Measurements from ENCODE around the gene HLX. TPM values are rescaled to one million over a fixed set of nuclear protein-coding genes. Genes with fewer than 3 reads are reported as not detected.
A peak's percentile ranks its signal among the peaks of the same experiment; 100 is the strongest.

The HLX gene
- total RNA-seq, 1 donor from 2014 or later = not detected

DNA sequence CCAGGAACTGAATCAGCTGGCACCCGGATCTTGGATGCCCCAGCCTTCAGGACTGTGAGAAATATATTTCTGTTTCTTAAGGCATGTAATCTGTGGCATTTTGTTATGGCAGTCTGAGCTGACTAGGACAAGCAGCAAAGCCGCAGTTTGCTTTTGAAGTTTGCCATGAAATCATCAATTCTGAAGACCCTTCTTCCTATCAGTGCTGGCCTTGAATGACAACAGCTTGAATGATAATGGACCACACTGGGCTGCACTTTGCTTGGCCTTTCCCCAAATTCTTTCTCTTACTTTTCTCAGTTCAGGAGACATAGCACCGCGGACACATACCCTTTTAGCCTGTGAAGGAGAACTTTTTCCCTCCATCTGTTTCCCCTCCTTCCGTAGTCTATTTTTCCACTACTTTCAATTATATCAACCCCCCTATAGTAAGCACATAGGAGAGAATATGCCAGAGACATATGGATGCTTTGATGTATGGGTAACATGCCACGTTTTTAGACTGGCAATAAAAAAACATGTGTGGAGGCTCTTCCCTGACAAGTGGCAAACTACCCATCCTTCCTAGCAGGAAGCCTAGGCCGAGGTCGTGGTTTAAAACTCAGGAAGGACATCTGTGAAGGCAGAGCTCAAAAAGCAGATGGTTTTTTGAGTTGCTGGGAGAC lies 42.9 kb downstream of the HLX start:
- H3K4me2 ChIP-seq = no peak overlapping the region
- no peak for DNase-seq (ENCODE audit: low spot score)
- no peaks in the 10 kb centered on the region for H3F3A ChIP-seq (ENCODE audit: low read depth)
- TF ChIP-seq, protein P1, sequence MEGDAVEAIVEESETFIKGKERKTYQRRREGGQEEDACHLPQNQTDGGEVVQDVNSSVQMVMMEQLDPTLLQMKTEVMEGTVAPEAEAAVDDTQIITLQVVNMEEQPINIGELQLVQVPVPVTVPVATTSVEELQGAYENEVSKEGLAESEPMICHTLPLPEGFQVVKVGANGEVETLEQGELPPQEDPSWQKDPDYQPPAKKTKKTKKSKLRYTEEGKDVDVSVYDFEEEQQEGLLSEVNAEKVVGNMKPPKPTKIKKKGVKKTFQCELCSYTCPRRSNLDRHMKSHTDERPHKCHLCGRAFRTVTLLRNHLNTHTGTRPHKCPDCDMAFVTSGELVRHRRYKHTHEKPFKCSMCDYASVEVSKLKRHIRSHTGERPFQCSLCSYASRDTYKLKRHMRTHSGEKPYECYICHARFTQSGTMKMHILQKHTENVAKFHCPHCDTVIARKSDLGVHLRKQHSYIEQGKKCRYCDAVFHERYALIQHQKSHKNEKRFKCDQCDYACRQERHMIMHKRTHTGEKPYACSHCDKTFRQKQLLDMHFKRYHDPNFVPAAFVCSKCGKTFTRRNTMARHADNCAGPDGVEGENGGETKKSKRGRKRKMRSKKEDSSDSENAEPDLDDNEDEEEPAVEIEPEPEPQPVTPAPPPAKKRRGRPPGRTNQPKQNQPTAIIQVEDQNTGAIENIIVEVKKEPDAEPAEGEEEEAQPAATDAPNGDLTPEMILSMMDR (IDR thresholded peaks at IDR 0.05) = no peak
- TF ChIP-seq EZH2 (IDR thresholded peaks at IDR 0.05) (no peak), EZH2phosphoT487 (IDR thresholded peaks at IDR 0.05) (no peak)
- no peaks in the 10 kb centered on the region for H3K36me3 ChIP-seq
- no peaks in the 10 kb centered on the region for H3K79me2 ChIP-seq (ENCODE audit: low read depth)
- H2AFZ ChIP-seq (replicated peaks) = no peak overlapping the region
- peaks cover 25% of the 10 kb centered on the region for H3K4me1 ChIP-seq
- H3K4me3 ChIP-seq = no peak overlapping the region
- H3K27me3 Mint-ChIP-seq (ENCODE audit: insufficient read depth, low read depth) = no peaks in the 10 kb centered on the region
- no peaks in the 10 kb centered on the region for H4K20me1 ChIP-seq (ENCODE audit: low read depth)
- H3K27ac ChIP-seq = no peak overlapping the region
- no peak overlapping the region for H3K9ac ChIP-seq
- H3K27me3 ChIP-seq = no peaks in the 10 kb centered on the region
- no peaks in the 10 kb centered on the region for H3K9me3 Mint-ChIP-seq
- H3K4me1 Mint-ChIP-seq = no peaks in the 10 kb centered on the region
- H3K36me3 Mint-ChIP-seq = no peaks in the 10 kb centered on the region
- no peak overlapping the region for H3K4me3 Mint-ChIP-seq
- no peak overlapping the region for H3K27ac Mint-ChIP-seq
- no peaks in the 10 kb centered on the region for H3K9me3 ChIP-seq (ENCODE audit: low read depth)

DNA sequence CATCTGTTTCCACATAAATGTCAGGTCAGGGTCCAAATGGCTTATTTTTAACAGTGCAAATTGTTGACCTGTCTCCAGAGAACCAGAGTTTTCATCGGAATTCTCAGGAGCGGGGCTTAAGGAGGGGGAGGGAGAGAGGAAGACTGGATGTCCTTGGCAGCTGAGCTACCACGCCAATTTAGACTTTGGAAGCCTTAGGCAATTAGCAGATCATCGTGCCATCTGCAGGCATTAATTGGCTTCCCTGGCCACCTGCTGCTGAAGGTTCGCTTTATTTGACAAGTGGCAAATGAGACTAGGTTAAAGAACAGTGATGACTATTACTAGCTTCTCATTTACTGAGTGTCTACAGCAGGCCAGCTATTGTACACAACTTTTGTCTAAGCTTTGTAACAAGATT lies 43.7 kb downstream of the HLX start:
- H3K4me3 Mint-ChIP-seq = no peak overlapping the region
- H3K36me3 Mint-ChIP-seq = no peaks in the 10 kb centered on the region
- no peak overlapping the region for H3K27ac Mint-ChIP-seq

DNA sequence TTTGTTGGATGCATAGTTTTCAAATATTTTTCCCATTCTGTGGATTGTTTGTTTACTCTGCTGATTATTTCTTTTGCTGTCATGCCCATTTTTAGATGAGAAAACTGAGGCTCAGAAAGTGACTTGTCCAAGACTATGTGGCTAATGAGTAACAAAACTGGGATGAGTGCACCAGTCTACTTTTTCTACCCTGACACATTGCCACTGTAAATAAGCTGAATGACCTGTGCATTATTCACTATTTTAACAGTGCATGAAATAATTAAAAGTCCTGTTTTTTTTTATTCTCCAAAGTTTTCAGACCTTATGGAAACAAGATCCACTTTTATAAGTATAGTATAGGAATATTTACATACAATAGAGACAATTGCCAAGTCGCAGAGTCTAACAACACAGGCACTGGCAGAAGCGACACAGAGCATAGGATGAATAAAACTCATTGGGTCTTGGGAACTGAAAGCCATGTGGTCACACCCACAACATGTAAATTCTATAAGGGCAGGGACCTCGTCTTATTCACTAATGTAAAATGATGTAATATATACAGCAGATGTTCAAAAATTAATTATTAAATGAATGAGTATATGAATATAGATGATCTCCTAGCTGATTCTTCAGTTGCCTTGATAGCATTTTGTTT lies 45.2 kb downstream of the HLX start:
- Histone ChIP-seq H3K4me3 (no peak overlapping the region), H3K4me2 (no peak overlapping the region), H3K9ac (no peak overlapping the region), H3K27ac (no peak overlapping the region), H3K79me2 (ENCODE audit: low read depth) (no peaks in the 10 kb centered on the region), H3K9me3 (ENCODE audit: low read depth) (no peaks in the 10 kb centered on the region), H3K4me1 (peaks cover 20% of the 10 kb centered on the region), H3K36me3 (no peaks in the 10 kb centered on the region), H4K20me1 (ENCODE audit: low read depth) (no peaks in the 10 kb centered on the region), H3K27me3 (no peaks in the 10 kb centered on the region), H2AFZ (replicated peaks) (no peak overlapping the region), H3F3A (ENCODE audit: low read depth) (no peaks in the 10 kb centered on the region)
- no peaks in the 10 kb centered on the region for H3K27me3 Mint-ChIP-seq (ENCODE audit: insufficient read depth, low read depth)
- no peaks in the 10 kb centered on the region for H3K36me3 Mint-ChIP-seq
- no peaks in the 10 kb centered on the region for H3K4me1 Mint-ChIP-seq
- H3K4me3 Mint-ChIP-seq = no peak overlapping the region
- DNase-seq (ENCODE audit: low spot score) = no peak
- H3K9me3 Mint-ChIP-seq = no peaks in the 10 kb centered on the region
- TF ChIP-seq EZH2phosphoT487 (IDR thresholded peaks at IDR 0.05) = no peak
- TF ChIP-seq, protein P1 (IDR thresholded peaks at IDR 0.05) = no peak
- no peak for TF ChIP-seq EZH2 (IDR thresholded peaks at IDR 0.05)
- H3K27ac Mint-ChIP-seq = no peak overlapping the region

More for the DNA sequence above, 43.7 kb downstream of the HLX start:
- no peak overlapping the region for H3K4me3 ChIP-seq
- no peaks in the 10 kb centered on the region for H3K27me3 Mint-ChIP-seq (ENCODE audit: insufficient read depth, low read depth)
- TF ChIP-seq EZH2phosphoT487 (IDR thresholded peaks at IDR 0.05) (no peak), EZH2 (IDR thresholded peaks at IDR 0.05) (no peak)
- TF ChIP-seq, protein P1 (IDR thresholded peaks at IDR 0.05) = no peak
- H3K27me3 ChIP-seq = no peaks in the 10 kb centered on the region
- no peaks in the 10 kb centered on the region for H3K4me1 Mint-ChIP-seq
- H3K9me3 Mint-ChIP-seq = no peaks in the 10 kb centered on the region
- peak; percentile 57 for DNase-seq (ENCODE audit: low spot score)
- H3K9me3 ChIP-seq (ENCODE audit: low read depth) = no peaks in the 10 kb centered on the region
- no peaks in the 10 kb centered on the region for H3K79me2 ChIP-seq (ENCODE audit: low read depth)
- H3K27ac ChIP-seq = no peak overlapping the region
- no peaks in the 10 kb centered on the region for H4K20me1 ChIP-seq (ENCODE audit: low read depth)
- H3K4me2 ChIP-seq = peak overlapping the region; percentile 11
- no peaks in the 10 kb centered on the region for H3K36me3 ChIP-seq
- no peaks in the 10 kb centered on the region for H3F3A ChIP-seq (ENCODE audit: low read depth)
- no peak overlapping the region for H3K9ac ChIP-seq
- H2AFZ ChIP-seq (replicated peaks) = no peak overlapping the region
- H3K4me1 ChIP-seq = peaks cover 25% of the 10 kb centered on the region

All from neural progenitor cell (in vitro differentiated cells).